Upper lobe of left lung (tissue), 6 donors: ENCODE data around the gene EFCC1. TPM values are rescaled to one million over a fixed set of nuclear protein-coding genes. Genes with fewer than 3 reads are reported as not detected.
A peak's percentile ranks its signal among the peaks of the same experiment; 100 is the strongest.
"Not testable (repeated sequence)": the region's sequence is repeated elsewhere in the genome, so short reads cannot be mapped to it uniquely, and the experiment has no call there.

ENCODE experiments used
- ATAC-seq, 2 donors: fragments of 200-7000 bp; cut with Tn5 transposase; one replicate each; pipeline ENCODE4 v1.9.1; 2022; ENCODE audit warnings: mild to moderate bottlenecking in 2 of 2, moderate library complexity in 2 of 2; ENCODE audit not compliant: low FRiP score in 2 of 2
- DNase-seq, 2 donors: peaks; one replicate each; pipeline ENCODE4 v3.0.0-alpha.2; 2019 to 2020
- H3K27ac ChIP-seq, 4 donors: fragments of 200-600 bp; sonication (generic); one replicate each; pipeline ENCODE4 v1.5.1; 2016 to 2019
- H3K27me3 ChIP-seq, 4 donors: fragments of 200-600 bp; sonication (generic); one replicate each; pipeline ENCODE4 v1.5.1; 2017 to 2019
- H3K36me3 ChIP-seq, 4 donors: fragments of 200-600 bp; sonication (generic); one replicate each; pipeline ENCODE4 v1.5.1; 2016 to 2019
- H3K4me1 ChIP-seq, 4 donors: fragments of 200-600 bp; sonication (generic); one replicate each; pipeline ENCODE4 v1.5.1; 2018 to 2019
- H3K4me3 ChIP-seq, 4 donors: fragments of 200-600 bp; sonication (generic); one replicate each; pipeline ENCODE4 v1.5.1; 2017 to 2019; ENCODE audit warnings: mild to moderate bottlenecking in 2 of 4, moderate library complexity in 1 of 4
- H3K9me3 ChIP-seq, 4 donors: fragments of 200-600 bp; sonication (generic); one replicate each; pipeline ENCODE4 v1.5.1; 2018 to 2019
- CTCF ChIP-seq, 6 experiments: fragments of 450-650 bp in 4 of 6; fragments of 200-600 bp in 2 of 6; sonication (generic) in 2 of 6; IDR thresholded peaks; one replicate each; pipeline ENCODE4 v1.5.1; 2016 to 2019; ENCODE audit warnings: antibody characterized with exemption in 6 of 6
- EP300 ChIP-seq, 4 donors: sonication (generic); formaldehyde crosslinking; IDR thresholded peaks; one replicate each; pipeline ENCODE4 v1.5.1; 2017; ENCODE audit warnings: antibody characterized with exemption in 4 of 4, control low read depth in 2 of 4
- POLR2A ChIP-seq, 4 donors: fragments of 450-650 bp; IDR thresholded peaks; one replicate each; pipeline ENCODE4 v1.5.1; 2016 to 2017; ENCODE audit warnings: antibody characterized with exemption in 4 of 4, mild to moderate bottlenecking in 2 of 4
- POLR2AphosphoS5 ChIP-seq, 2 donors: sonication (generic); formaldehyde crosslinking; IDR thresholded peaks; one replicate each; pipeline ENCODE4 v1.5.1; 2017; ENCODE audit warnings: antibody characterized with exemption in 2 of 2
- WGBS, 2 donors: methylation state at CpG; one replicate each; pipeline ENCODE4 v1.1.5; 2017 to 2018; 5-methylcytosine and 5-hydroxymethylcytosine counted together
- total RNA-seq, 6 donors: library from RNA; depleted of rRNA in 4 of 6; stranded (reverse); fragments of >200 nt in 4 of 6; gene quantifications; one replicate each; pipeline versions ENCODE4 v1.1.0 to v1.2.1, GENCODE V29; 2016 to 2021
- donor health status: DM: no; HTN: no; CAD: no; lungs with moderate emphysema.
- donor health status: DM: no; HTN: yes; CAD: no; lungs with severe emphysema.

EFCC1 gene
- total RNA-seq, 6 donors from 2014 or later, result 3.1 to 20.6 (median 11.4) TPM

- DNase-seq (no peak), ATAC-seq (no peak)
- Histone ChIP-seq H3K27ac (no peak overlapping the region), H3K4me1 (peaks cover 4 to 14% (median 10%) of the 10 kb centered on the region in 4 donors), H3K9me3 (no peaks in the 10 kb centered on the region), H3K27me3 (no peaks in the 10 kb centered on the region), H3K4me3 (no peak overlapping the region), H3K36me3 (no peaks in the 10 kb centered on the region)
- WGBS, 2 donors, result 68 to 70% methylated on average over 9 of the region's 9 CpGs
- TF ChIP-seq POLR2A (IDR thresholded peaks at IDR 0.05) (no peak), POLR2AphosphoS5 (IDR thresholded peaks at IDR 0.05) (no peak), EP300 (IDR thresholded peaks at IDR 0.05) (no peak), CTCF (IDR thresholded peaks at IDR 0.05) (no peak)
Observed at GRCh38 chr3:129082026-129082425, 80.9 kb downstream of the EFCC1 start.

- 91% methylated on average over 6 of the region's 6 CpGs for WGBS, 2 donors
- DNase-seq, result no peak
- no peaks in the 10 kb centered on the region for H3K27me3 ChIP-seq
- no peak for TF ChIP-seq POLR2A (IDR thresholded peaks at IDR 0.05)
- TF ChIP-seq CTCF (IDR thresholded peaks at IDR 0.05), result no peak
- no peak for TF ChIP-seq POLR2AphosphoS5 (IDR thresholded peaks at IDR 0.05)
- no peak for TF ChIP-seq EP300 (IDR thresholded peaks at IDR 0.05)
- no peaks in the 10 kb centered on the region for H3K9me3 ChIP-seq
- no peak overlapping the region for H3K27ac ChIP-seq
- H3K4me1 ChIP-seq, result peaks cover 7 to 13% (median 12%) of the 10 kb centered on the region in 4 donors
- ATAC-seq, result no peak
- H3K4me3 ChIP-seq, result no peak overlapping the region
- no peaks in the 10 kb centered on the region for H3K36me3 ChIP-seq
Observed at GRCh38 chr3:129084501-129084900, 83.4 kb downstream of the EFCC1 start.

GRCh38 chr3:129085165-129085715, 84.1 kb downstream of the EFCC1 start:
- TF ChIP-seq POLR2AphosphoS5 (IDR thresholded peaks at IDR 0.05) (no peak), EP300 (IDR thresholded peaks at IDR 0.05) (no peak), POLR2A (IDR thresholded peaks at IDR 0.05) (no peak), CTCF (IDR thresholded peaks at IDR 0.05) (no peak)
- 93 to 100% methylated on average over 1 to 11 of the region's 12 CpGs for WGBS, 2 donors
- no peak overlapping the region for H3K27ac ChIP-seq
- no peak for ATAC-seq
- no peaks in the 10 kb centered on the region for H3K9me3 ChIP-seq
- peaks cover 7 to 13% (median 12%) of the 10 kb centered on the region in 4 donors for H3K4me1 ChIP-seq
- H3K4me3 ChIP-seq, result no peak overlapping the region
- DNase-seq, result no peak
- H3K27me3 ChIP-seq, result no peaks in the 10 kb centered on the region
- H3K36me3 ChIP-seq, result no peaks in the 10 kb centered on the region

GRCh38 chr3:129085818-129086217, 84.7 kb downstream of the EFCC1 start:
- Histone ChIP-seq H3K27ac (peak overlapping the region in 3 of 4 donors; percentile 85 to 93 (median 89)), H3K27me3 (no peaks in the 10 kb centered on the region), H3K36me3 (no peaks in the 10 kb centered on the region), H3K4me3 (no peak overlapping the region), H3K9me3 (no peaks in the 10 kb centered on the region), H3K4me1 (peaks cover 7 to 13% (median 12%) of the 10 kb centered on the region in 4 donors)
- TF ChIP-seq CTCF (IDR thresholded peaks at IDR 0.05) (no peak), POLR2AphosphoS5 (IDR thresholded peaks at IDR 0.05) (no peak), POLR2A (IDR thresholded peaks at IDR 0.05) (no peak), EP300 (IDR thresholded peaks at IDR 0.05) (no peak)
- ATAC-seq, result no peak
- DNase-seq, result no peak
- 76 to 86% methylated on average over 4 of the region's 4 CpGs for WGBS, 2 donors

GRCh38 chr3:129087138-129087702, 86.1 kb downstream of the EFCC1 start:
- no peak for DNase-seq
- no peaks in the 10 kb centered on the region for H3K27me3 ChIP-seq
- WGBS, 2 donors, result 34 to 65% methylated on average over 2 to 7 of the region's 8 CpGs
- peak overlapping the region; percentile 82 to 93 (median 87) for H3K27ac ChIP-seq
- peaks cover 7 to 13% (median 12%) of the 10 kb centered on the region in 4 donors for H3K4me1 ChIP-seq
- H3K36me3 ChIP-seq, result peaks cover 0 to 12% (median 10%) of the 10 kb centered on the region in 4 donors
- no peak overlapping the region for H3K4me3 ChIP-seq
- peak in 1 of 2 donors; percentile 47 for ATAC-seq
- TF ChIP-seq EP300 (IDR thresholded peaks at IDR 0.05) (no peak), POLR2AphosphoS5 (IDR thresholded peaks at IDR 0.05) (no peak), POLR2A (IDR thresholded peaks at IDR 0.05) (no peak), CTCF (IDR thresholded peaks at IDR 0.05) (no peak)
- no peaks in the 10 kb centered on the region for H3K9me3 ChIP-seq

GRCh38 chr3:129087904-129088303, 86.8 kb downstream of the EFCC1 start:
- peak; percentile 76 to 92 for ATAC-seq
- not testable (repeated sequence) for H3K9me3 ChIP-seq, H3K27me3 ChIP-seq, H3K4me3 ChIP-seq
- WGBS, 2 donors, result 0% methylated on average over 6 of the region's 9 CpGs; no CpG with 5 or more reads in 1 of the 2 donors
- peak in 1 of 2 donors; percentile 42 for DNase-seq
- peaks cover 0 to 18% (median 16%) of the 10 kb centered on the region in 4 donors for H3K36me3 ChIP-seq
- peak overlapping the region in 1 of 4 donors; percentile 89 for H3K27ac ChIP-seq
- H3K4me1 ChIP-seq, result peaks cover 7 to 13% (median 12%) of the 10 kb centered on the region in 4 donors

GRCh38 chr3:129088312-129088711, 87.2 kb downstream of the EFCC1 start:
- ATAC-seq, H3K4me3 ChIP-seq, H3K27ac ChIP-seq, H3K9me3 ChIP-seq, H3K27me3 ChIP-seq, DNase-seq: not testable (repeated sequence)
- WGBS, 2 donors, result no CpG with 5 or more reads among the region's 6 CpGs
- peaks cover 7 to 13% (median 12%) of the 10 kb centered on the region in 4 donors for H3K4me1 ChIP-seq
- H3K36me3 ChIP-seq, result peaks cover 0 to 22% (median 20%) of the 10 kb centered on the region in 4 donors
